ENCODE measurements around the gene ADCK1.
A peak's percentile ranks its signal among the peaks of the same experiment; 100 is the strongest.
"Not testable (repeated sequence)": the region's sequence is repeated elsewhere in the genome, so short reads cannot be mapped to it uniquely, and the experiment has no call there.

ADCK1 gene

GRCh38 chr14:77809011-77809410 is 9.1 kb downstream of the ADCK1 start:
- DNase-seq (ENCODE audit: low spot score), result no peak

- DNase-seq (ENCODE audit: low spot score), result no peak
These were observed 12.1 kb downstream of the ADCK1 start for GRCh38 chr14:77812028-77812427.

GRCh38 chr14:77812682-77813081 is 12.8 kb downstream of the ADCK1 start:
- DNase-seq (ENCODE audit: low spot score), result not testable (repeated sequence)

- DNase-seq (ENCODE audit: low spot score), result no peak
These were observed 22.4 kb downstream of the ADCK1 start for GRCh38 chr14:77822307-77822706.

- no peak for DNase-seq (ENCODE audit: low spot score)
These were observed 22.8 kb downstream of the ADCK1 start for GRCh38 chr14:77822741-77823140.

- DNase-seq (ENCODE audit: low spot score), result no peak
These were observed 23.5 kb downstream of the ADCK1 start for GRCh38 chr14:77823378-77823777.

- no peak for DNase-seq (ENCODE audit: low spot score)
These were observed 26.1 kb downstream of the ADCK1 start for GRCh38 chr14:77825895-77826519.

- DNase-seq (ENCODE audit: low spot score), result no peak
These were observed 30.8 kb downstream of the ADCK1 start for GRCh38 chr14:77830692-77831091.

- DNase-seq (ENCODE audit: low spot score), result no peak
These were observed 32.4 kb downstream of the ADCK1 start for GRCh38 chr14:77832297-77832696.

- DNase-seq (ENCODE audit: low spot score), result no peak
These were observed 38.0 kb downstream of the ADCK1 start for GRCh38 chr14:77837926-77838325.

- DNase-seq (ENCODE audit: low spot score), result no peak
These were observed 39.1 kb downstream of the ADCK1 start for GRCh38 chr14:77838831-77839511.

GRCh38 chr14:77843195-77843594 is 43.3 kb downstream of the ADCK1 start:
- no peak for DNase-seq (ENCODE audit: low spot score)

GRCh38 chr14:77843651-77844050 is 43.7 kb downstream of the ADCK1 start:
- DNase-seq (ENCODE audit: low spot score), result no peak

- DNase-seq (ENCODE audit: low spot score), result no peak
These were observed 44.9 kb downstream of the ADCK1 start for GRCh38 chr14:77844802-77845201.

GRCh38 chr14:77848031-77848430 is 48.1 kb downstream of the ADCK1 start:
- DNase-seq (ENCODE audit: low spot score), result no peak

- no peak for DNase-seq (ENCODE audit: low spot score)
These were observed 49.8 kb downstream of the ADCK1 start for GRCh38 chr14:77849711-77850110.

- no peak for DNase-seq (ENCODE audit: low spot score)
These were observed 54.0 kb downstream of the ADCK1 start for GRCh38 chr14:77853919-77854318.

GRCh38 chr14:77856941-77857340 is 57.0 kb downstream of the ADCK1 start:
- no peak for DNase-seq (ENCODE audit: low spot score)

- DNase-seq (ENCODE audit: low spot score), result no peak
These were observed 60.1 kb downstream of the ADCK1 start for GRCh38 chr14:77859934-77860570.

- DNase-seq (ENCODE audit: low spot score), result no peak
These were observed 61.3 kb downstream of the ADCK1 start for GRCh38 chr14:77861201-77861600.

- peak; percentile 76 for DNase-seq (ENCODE audit: low spot score)
These were observed 62.4 kb downstream of the ADCK1 start for GRCh38 chr14:77862154-77862786.

- DNase-seq (ENCODE audit: low spot score), result no peak
These were observed 64.2 kb downstream of the ADCK1 start for GRCh38 chr14:77864085-77864484.

GRCh38 chr14:77864580-77864979 is 64.7 kb downstream of the ADCK1 start:
- no peak for DNase-seq (ENCODE audit: low spot score)
